ENCODE measurements around the gene EPHA6.

EPHA6 gene

DNA sequence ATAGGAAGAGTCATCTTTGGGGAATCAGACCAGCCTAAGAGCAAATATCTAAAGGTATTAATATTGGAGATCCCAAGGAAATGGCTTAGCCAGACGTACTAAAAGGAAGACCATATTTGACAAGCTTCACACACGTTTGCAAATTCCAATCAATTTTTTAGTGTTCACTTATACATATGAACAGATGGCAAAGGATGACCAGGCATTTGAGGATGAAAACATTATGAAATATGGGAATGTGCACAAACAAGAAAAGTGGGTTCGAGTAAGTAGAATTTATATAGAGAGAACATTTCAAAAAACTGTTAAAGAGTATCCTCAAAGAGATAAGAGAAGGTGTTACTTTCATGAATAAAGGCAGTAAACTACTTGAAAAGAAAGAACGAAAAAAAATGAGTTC, 981.6 kb downstream of the EPHA6 start:
- H3K36me3 ChIP-seq (ENCODE audit: insufficient read depth, low read length): no peaks in the 10 kb centered on the region
- H3K27me3 ChIP-seq (ENCODE audit: insufficient read depth, low read length, poor library complexity): no peaks in the 10 kb centered on the region
- DNase-seq (no peak), ATAC-seq (ENCODE audit: insufficient read depth, low read depth) (no peak)
- H3K9me3 ChIP-seq (ENCODE audit: insufficient read depth, low read length, severe bottlenecking): no peaks in the 10 kb centered on the region
- no peak overlapping the region for H3K27ac ChIP-seq (ENCODE audit: low read length)
- no peak overlapping the region for H3K4me2 ChIP-seq (ENCODE audit: insufficient read depth, low read length)
- TF ChIP-seq EZH2 (IDR thresholded peaks at IDR 0.05; ENCODE audit: borderline replicate concordance, low read depth, low read length, severe bottlenecking): no peak
- TF ChIP-seq, protein P1, sequence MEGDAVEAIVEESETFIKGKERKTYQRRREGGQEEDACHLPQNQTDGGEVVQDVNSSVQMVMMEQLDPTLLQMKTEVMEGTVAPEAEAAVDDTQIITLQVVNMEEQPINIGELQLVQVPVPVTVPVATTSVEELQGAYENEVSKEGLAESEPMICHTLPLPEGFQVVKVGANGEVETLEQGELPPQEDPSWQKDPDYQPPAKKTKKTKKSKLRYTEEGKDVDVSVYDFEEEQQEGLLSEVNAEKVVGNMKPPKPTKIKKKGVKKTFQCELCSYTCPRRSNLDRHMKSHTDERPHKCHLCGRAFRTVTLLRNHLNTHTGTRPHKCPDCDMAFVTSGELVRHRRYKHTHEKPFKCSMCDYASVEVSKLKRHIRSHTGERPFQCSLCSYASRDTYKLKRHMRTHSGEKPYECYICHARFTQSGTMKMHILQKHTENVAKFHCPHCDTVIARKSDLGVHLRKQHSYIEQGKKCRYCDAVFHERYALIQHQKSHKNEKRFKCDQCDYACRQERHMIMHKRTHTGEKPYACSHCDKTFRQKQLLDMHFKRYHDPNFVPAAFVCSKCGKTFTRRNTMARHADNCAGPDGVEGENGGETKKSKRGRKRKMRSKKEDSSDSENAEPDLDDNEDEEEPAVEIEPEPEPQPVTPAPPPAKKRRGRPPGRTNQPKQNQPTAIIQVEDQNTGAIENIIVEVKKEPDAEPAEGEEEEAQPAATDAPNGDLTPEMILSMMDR (IDR thresholded peaks at IDR 0.05; ENCODE audit: borderline replicate concordance, extremely low read depth, low read length, poor library complexity, severe bottlenecking): no peak
- H3K79me2 ChIP-seq (ENCODE audit: insufficient read depth, low read length): no peaks in the 10 kb centered on the region
- H3K9ac ChIP-seq (ENCODE audit: low read depth, low read length): no peak overlapping the region
- no peaks in the 10 kb centered on the region for H4K20me1 ChIP-seq (ENCODE audit: insufficient read depth, low read length)
- no peak overlapping the region for H2AFZ ChIP-seq (ENCODE audit: low read depth, low read length)
- 0 out of 2 replicates have a peak, but pooled peaks cover 3% of the 10 kb centered on the region for H3K4me1 ChIP-seq (ENCODE audit: insufficient read depth, low read length)
- no peak overlapping the region for H3K4me3 ChIP-seq (ENCODE audit: low read depth in 1 of 2, low read length in 2 of 2)

Data from DND-41 (cell line).